ENCODE data around the gene PTPRM.

The PTPRM gene

GRCh38 chr18:7711495-7711894 is 144.4 kb downstream of the PTPRM start:
- DNase-seq (ENCODE audit: low read depth in 2 of 2), result no peak

DNA sequence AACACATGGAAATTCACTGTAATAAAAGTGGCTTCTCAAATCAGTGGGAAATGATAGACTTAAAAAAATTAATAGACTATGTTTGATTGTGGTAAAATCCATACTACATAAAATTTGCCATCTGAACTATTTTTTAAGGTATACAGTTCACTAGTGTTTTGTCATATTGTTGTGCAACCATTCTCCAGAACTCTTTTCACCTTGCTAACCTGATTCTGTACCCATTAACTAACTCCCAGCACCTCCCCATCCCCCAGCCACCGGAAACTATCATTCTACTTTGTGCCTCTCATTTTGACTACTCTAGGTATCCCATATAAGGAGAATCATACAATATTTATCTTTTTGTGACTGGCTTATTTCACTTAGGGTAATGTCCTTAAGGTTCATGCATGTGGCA is 153.3 kb downstream of the PTPRM start:
- no peak for DNase-seq (ENCODE audit: low read depth in 2 of 2)
- no peak overlapping the region for H3K4me3 ChIP-seq (replicated peaks in 1 of 2; ENCODE audit: low read depth in 2 of 2, low read length in 2 of 2)
- TF ChIP-seq, protein P1, sequence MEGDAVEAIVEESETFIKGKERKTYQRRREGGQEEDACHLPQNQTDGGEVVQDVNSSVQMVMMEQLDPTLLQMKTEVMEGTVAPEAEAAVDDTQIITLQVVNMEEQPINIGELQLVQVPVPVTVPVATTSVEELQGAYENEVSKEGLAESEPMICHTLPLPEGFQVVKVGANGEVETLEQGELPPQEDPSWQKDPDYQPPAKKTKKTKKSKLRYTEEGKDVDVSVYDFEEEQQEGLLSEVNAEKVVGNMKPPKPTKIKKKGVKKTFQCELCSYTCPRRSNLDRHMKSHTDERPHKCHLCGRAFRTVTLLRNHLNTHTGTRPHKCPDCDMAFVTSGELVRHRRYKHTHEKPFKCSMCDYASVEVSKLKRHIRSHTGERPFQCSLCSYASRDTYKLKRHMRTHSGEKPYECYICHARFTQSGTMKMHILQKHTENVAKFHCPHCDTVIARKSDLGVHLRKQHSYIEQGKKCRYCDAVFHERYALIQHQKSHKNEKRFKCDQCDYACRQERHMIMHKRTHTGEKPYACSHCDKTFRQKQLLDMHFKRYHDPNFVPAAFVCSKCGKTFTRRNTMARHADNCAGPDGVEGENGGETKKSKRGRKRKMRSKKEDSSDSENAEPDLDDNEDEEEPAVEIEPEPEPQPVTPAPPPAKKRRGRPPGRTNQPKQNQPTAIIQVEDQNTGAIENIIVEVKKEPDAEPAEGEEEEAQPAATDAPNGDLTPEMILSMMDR (IDR thresholded peaks at IDR 0.05; ENCODE audit: low read depth, low read length), result no peak

More at GRCh38 chr18:7711495-7711894, 144.4 kb downstream of the PTPRM start:
- H3K4me3 ChIP-seq (replicated peaks in 1 of 2; ENCODE audit: low read depth in 2 of 2, low read length in 2 of 2), result no peak overlapping the region
- TF ChIP-seq, protein P1 (IDR thresholded peaks at IDR 0.05; ENCODE audit: low read depth, low read length), result no peak

DNA sequence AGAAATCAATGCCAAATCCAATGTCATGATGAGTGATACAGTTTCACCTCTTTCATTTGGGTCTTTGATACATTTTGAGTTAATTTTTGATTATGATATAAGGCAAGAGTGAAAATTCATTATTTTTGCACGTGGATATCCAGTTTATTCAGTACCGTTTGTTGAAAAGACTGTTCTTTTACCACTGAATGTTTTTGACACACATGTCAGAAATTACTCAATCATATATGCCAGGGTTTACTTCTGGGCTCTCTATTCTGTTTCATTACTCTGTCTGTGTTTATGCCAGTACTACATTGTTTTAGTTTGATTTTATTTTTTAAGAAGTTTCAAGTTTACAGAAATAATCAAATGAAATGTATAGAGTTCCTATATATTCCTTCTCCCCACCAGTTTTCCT is 154.4 kb downstream of the PTPRM start:
- H3K4me3 ChIP-seq (replicated peaks in 1 of 2; ENCODE audit: low read depth in 2 of 2, low read length in 2 of 2), result no peak overlapping the region
- DNase-seq (ENCODE audit: low read depth in 2 of 2), result no peak
- TF ChIP-seq, protein P1 (IDR thresholded peaks at IDR 0.05; ENCODE audit: low read depth, low read length), result no peak

DNA sequence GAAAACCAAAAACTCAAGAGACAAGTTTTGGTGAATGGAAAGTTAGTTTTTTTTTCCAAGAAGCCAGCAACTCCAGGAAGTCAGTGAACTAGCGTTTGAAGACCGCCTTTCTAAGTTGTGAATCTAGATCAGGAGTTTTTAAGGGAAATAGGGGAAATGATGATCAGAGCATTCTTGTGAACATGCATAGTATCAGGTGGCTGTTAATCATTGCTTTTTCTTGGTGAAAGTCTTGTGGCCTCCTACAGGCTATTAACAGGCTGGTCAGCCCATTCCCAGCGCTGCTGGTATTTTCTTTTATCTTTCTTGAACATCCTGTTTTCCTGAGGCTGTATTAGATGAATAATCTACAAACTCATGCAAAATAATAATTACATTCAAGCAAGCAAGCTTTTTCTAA is 155.8 kb downstream of the PTPRM start:
- no peak overlapping the region for H3K4me3 ChIP-seq (replicated peaks in 1 of 2; ENCODE audit: low read depth in 2 of 2, low read length in 2 of 2)
- DNase-seq (ENCODE audit: low read depth in 2 of 2), result peak in 1 of 2 donors; percentile 3
- TF ChIP-seq, protein P1 (IDR thresholded peaks at IDR 0.05; ENCODE audit: low read depth, low read length), result no peak

GRCh38 chr18:7723558-7723957 is 156.4 kb downstream of the PTPRM start:
- no peak for DNase-seq (ENCODE audit: low read depth in 2 of 2)

GRCh38 chr18:7725473-7725872 is 158.4 kb downstream of the PTPRM start:
- no peak overlapping the region for H3K4me3 ChIP-seq (replicated peaks in 1 of 2; ENCODE audit: low read depth in 2 of 2, low read length in 2 of 2)
- no peak for DNase-seq (ENCODE audit: low read depth in 2 of 2)
- TF ChIP-seq, protein P1 (IDR thresholded peaks at IDR 0.05; ENCODE audit: low read depth, low read length), result no peak

More at GRCh38 chr18:7723558-7723957, 156.4 kb downstream of the PTPRM start:
- TF ChIP-seq, protein P1 (IDR thresholded peaks at IDR 0.05; ENCODE audit: low read depth, low read length), result no peak
- H3K4me3 ChIP-seq (replicated peaks in 1 of 2; ENCODE audit: low read depth in 2 of 2, low read length in 2 of 2), result no peak overlapping the region

DNA sequence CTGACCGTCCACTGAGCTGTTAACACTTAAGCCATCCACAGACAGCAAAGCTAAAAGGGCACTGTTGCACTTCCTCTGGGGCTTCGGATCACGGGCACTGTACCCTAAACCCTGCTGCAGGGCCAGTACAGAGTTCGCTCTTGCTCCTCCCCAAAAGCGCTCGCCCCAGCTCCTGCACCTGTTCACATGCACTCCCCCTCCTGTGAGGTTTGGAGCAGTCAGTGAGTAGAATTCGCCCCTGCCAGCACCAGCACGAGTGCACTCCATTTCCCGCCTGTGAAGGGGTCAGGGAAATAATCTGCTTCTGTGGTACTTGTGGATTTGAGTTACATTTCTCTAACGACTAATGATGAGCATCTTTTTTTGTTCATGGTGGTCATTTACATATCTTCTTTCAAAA is 158.8 kb downstream of the PTPRM start:
- DNase-seq (ENCODE audit: low read depth in 2 of 2), result no peak
- TF ChIP-seq, protein P1 (IDR thresholded peaks at IDR 0.05; ENCODE audit: low read depth, low read length), result no peak
- H3K4me3 ChIP-seq (replicated peaks in 1 of 2; ENCODE audit: low read depth in 2 of 2, low read length in 2 of 2), result no peak overlapping the region
